Smooth muscle cell (in vitro differentiated cells): ENCODE results near the gene TMLHE. TPM values are rescaled to one million over a fixed set of nuclear protein-coding genes. Genes with fewer than 3 reads are reported as not detected.

Experiments
- DNase-seq: peaks from one replicate; lab custom pipeline; 2025; ENCODE audit not compliant: unreplicated experiment; lab: John Stamatoyannopoulos, UW
- H2AFZ ChIP-seq: fragments of 200-600 bp; sonication (generic); 2 replicates; pipeline ENCODE4 v1.6.0; 2016; ENCODE audit warnings: antibody characterized with exemption, low read depth, mild to moderate bottlenecking
- H3F3A ChIP-seq: fragments of 200-600 bp; sonication (generic); 2 replicates; pipeline ENCODE4 v1.6.0; 2017; ENCODE audit warnings: antibody characterized with exemption, low read depth
- H3K27ac ChIP-seq: fragments of 200-600 bp; sonication (generic); 2 replicates; pipeline ENCODE4 v1.5.1; 2016; ENCODE audit warnings: low read depth, mild to moderate bottlenecking
- H3K27me3 ChIP-seq: fragments of 200-600 bp; sonication (generic); 2 replicates; pipeline ENCODE4 v1.6.1; 2016; ENCODE audit warnings: low read depth, mild to moderate bottlenecking
- H3K36me3 ChIP-seq: fragments of 200-600 bp; sonication (generic); 2 replicates; pipeline ENCODE4 v1.5.1; 2016; ENCODE audit warnings: low read depth
- H3K4me1 ChIP-seq: fragments of 200-600 bp; sonication (generic); 2 replicates; pipeline ENCODE4 v1.5.1; 2016; ENCODE audit warnings: low read depth
- H3K4me2 ChIP-seq: fragments of 200-600 bp; sonication (generic); 2 replicates; pipeline ENCODE4 v1.6.0; 2016; ENCODE audit warnings: mild to moderate bottlenecking
- H3K4me3 ChIP-seq: fragments of 200-600 bp; sonication (generic); 2 replicates; pipeline ENCODE4 v1.5.1; 2016; ENCODE audit warnings: mild to moderate bottlenecking
- H3K79me2 ChIP-seq: fragments of 200-600 bp; sonication (generic); 2 replicates; pipeline ENCODE4 v1.6.0; 2016; ENCODE audit warnings: low read depth, mild to moderate bottlenecking
- H3K9ac ChIP-seq: fragments of 200-600 bp; sonication (generic); 2 replicates; pipeline ENCODE4 v1.6.0; 2016; ENCODE audit warnings: low read depth
- H3K9me3 ChIP-seq: fragments of 200-600 bp; sonication (generic); replicated peaks from 2 replicates; pipeline ENCODE4 v1.5.1; 2016; ENCODE audit warnings: low read depth
- H4K20me1 ChIP-seq: fragments of 200-600 bp; sonication (generic); 2 replicates; pipeline ENCODE4 v1.6.0; 2016; ENCODE audit warnings: low read depth
- CTCF ChIP-seq: fragments of 200-600 bp; sonication (generic); IDR thresholded peaks from 2 replicates; pipeline ENCODE4 v1.5.1; 2017; ENCODE audit warnings: borderline replicate concordance, mild to moderate bottlenecking, antibody characterized with exemption; ENCODE audit not compliant: insufficient read depth, poor library complexity, severe bottlenecking
- WGBS: methylation state at CpG from one replicate; pipeline ENCODE4 v1.1.7; 2016; ENCODE audit warnings: low lambda C conversion rate; 5-methylcytosine and 5-hydroxymethylcytosine counted together
- polyA plus RNA-seq: library from polyadenylated mRNA; unstranded; fragments of >200 nt; fragmentation: Nextera tagmentation; extraction: Ambion mirVana; gene quantifications from 2 replicates; pipeline ENCODE4 v1.2.1, GENCODE V29; 2016
- total RNA-seq: library from RNA; depleted of rRNA; stranded (reverse); fragments of >200 nt; gene quantifications from 2 replicates; pipeline ENCODE4 v1.2.3, GENCODE V29; 2014

Gene TMLHE
- total RNA-seq = 20.5 and 22.0 TPM in 2 replicates
- 12.3 and 15.9 TPM in 2 replicates for polyA plus RNA-seq

- Histone ChIP-seq H3K4me1 (no peaks in the 10 kb centered on the region), H4K20me1 (no peaks in the 10 kb centered on the region), H3K27me3 (no peaks in the 10 kb centered on the region), H3K4me2 (peak within 1 kb of the TSS; percentile 75), H3K79me2 (peaks cover 26% of the 10 kb centered on the region), H3K9ac (peak within 1 kb of the TSS; percentile 87), H3F3A (no peaks in the 10 kb centered on the region), H3K4me3 (peak within 1 kb of the TSS; percentile 64), H3K27ac (peak within 1 kb of the TSS; percentile 53), H2AFZ (peak within 1 kb of the TSS; percentile 87), H3K36me3 (no peaks in the 10 kb centered on the region), H3K9me3 (no peaks in the 10 kb centered on the region)
- peak; percentile 21 for DNase-seq
- TF ChIP-seq CTCF = no peak
- 45% methylated on average over 46 of the region's 50 CpGs for WGBS
Measured at GRCh38 chrX:155612312-155613224, at the start of gene TMLHE, which contains the start of gene SPRY3. Gene TMLHE (minus strand): TSS chrX:155612952. CDS start chrX:155545276, 67,676 bp downstream. Gene SPRY3 (plus strand): TSS chrX:155612586.

- TF ChIP-seq CTCF = no peak
- H3K36me3 ChIP-seq = peaks cover 6% of the 10 kb centered on the region
Measured at GRCh38 chrX:155662282-155662681, 49.5 kb upstream of the TMLHE start.

GRCh38 chrX:155645180-155645579 is 32.4 kb upstream of the TMLHE start:
- no peaks in the 10 kb centered on the region for H3K36me3 ChIP-seq
- 69% methylated on average over 2 of the region's 2 CpGs for WGBS
- no peak for DNase-seq
- no peak overlapping the region for H3K4me3 ChIP-seq
- no peaks in the 10 kb centered on the region for H3K27me3 ChIP-seq
- no peak overlapping the region for H3K9ac ChIP-seq
- H3K27ac ChIP-seq = no peak overlapping the region
- no peaks in the 10 kb centered on the region for H3F3A ChIP-seq
- no peak overlapping the region for H3K4me2 ChIP-seq
- no peak for TF ChIP-seq CTCF
- H3K4me1 ChIP-seq = no peaks in the 10 kb centered on the region
- no peaks in the 10 kb centered on the region for H4K20me1 ChIP-seq
- H3K79me2 ChIP-seq = no peaks in the 10 kb centered on the region
- H2AFZ ChIP-seq = no peak overlapping the region
- peaks cover 3% of the 10 kb centered on the region for H3K9me3 ChIP-seq

More at GRCh38 chrX:155662282-155662681, 49.5 kb upstream of the TMLHE start:
- H2AFZ ChIP-seq = no peak overlapping the region
- H3F3A ChIP-seq = no peaks in the 10 kb centered on the region
- H3K4me1 ChIP-seq = no peaks in the 10 kb centered on the region
- no peaks in the 10 kb centered on the region for H3K27me3 ChIP-seq
- no peak overlapping the region for H3K27ac ChIP-seq
- no peaks in the 10 kb centered on the region for H3K79me2 ChIP-seq
- no peak overlapping the region for H3K9ac ChIP-seq
- DNase-seq = no peak
- H3K9me3 ChIP-seq = peaks cover 10% of the 10 kb centered on the region
- H3K4me2 ChIP-seq = no peak overlapping the region
- H3K4me3 ChIP-seq = no peak overlapping the region
- 63% methylated on average over 2 of the region's 2 CpGs for WGBS
- H4K20me1 ChIP-seq = no peaks in the 10 kb centered on the region
